HG02885 (cell line): Measurements from ENCODE around the gene ANP32B.
A peak's percentile ranks its signal among the peaks of the same experiment; 100 is the strongest.
"Not testable (repeated sequence)": the region's sequence is repeated elsewhere in the genome, so short reads cannot be mapped to it uniquely, and the experiment has no call there.

Experiments
- ATAC-seq: cut with Tn5 transposase; IDR thresholded peaks from one replicate; pipeline ENCODE4 v1.9.1; 2021; ENCODE audit warnings: mild to moderate bottlenecking; ENCODE audit not compliant: unreplicated experiment, poor library complexity

ANP32B gene

DNA sequence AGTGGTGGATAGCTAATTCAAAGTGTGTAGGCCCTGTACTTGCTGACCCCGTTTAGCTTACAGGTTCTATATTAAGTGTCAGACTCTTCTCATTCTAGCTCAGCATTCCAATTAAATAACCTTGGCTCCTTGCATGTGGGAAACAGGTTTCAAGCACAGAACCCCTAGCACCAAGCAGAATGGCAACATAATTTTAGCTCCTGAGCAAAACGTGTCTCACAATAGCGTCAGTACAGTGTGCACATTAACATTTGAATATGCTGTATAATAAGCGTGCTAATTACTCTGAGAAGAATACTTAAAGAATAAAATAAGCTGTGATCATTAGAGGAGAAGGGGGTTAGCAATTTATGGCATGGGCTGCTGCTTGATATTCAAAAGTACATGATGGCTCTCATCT, 21.0 kb upstream of the ANP32B start:
- ATAC-seq = no peak

DNA sequence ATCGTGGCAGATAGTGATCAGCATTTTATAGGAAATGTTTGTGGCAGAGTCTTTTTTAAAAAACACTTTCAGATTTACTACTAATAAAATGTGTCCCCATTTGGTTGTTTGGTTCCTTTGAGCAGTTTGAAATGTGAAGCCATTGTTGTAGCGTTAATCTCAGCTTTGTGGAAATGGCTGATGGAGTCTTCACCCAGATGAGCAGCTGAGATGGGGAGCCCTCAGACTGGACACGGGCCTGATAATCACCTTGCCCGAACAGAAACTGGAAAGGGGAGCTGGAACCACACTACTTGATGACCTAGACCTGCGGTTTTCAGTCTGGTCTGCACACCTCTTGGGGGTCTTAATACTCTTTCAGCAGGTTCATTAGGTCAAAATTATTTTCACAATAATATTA, 20.6 kb upstream of the ANP32B start:
- no peak for ATAC-seq

DNA sequence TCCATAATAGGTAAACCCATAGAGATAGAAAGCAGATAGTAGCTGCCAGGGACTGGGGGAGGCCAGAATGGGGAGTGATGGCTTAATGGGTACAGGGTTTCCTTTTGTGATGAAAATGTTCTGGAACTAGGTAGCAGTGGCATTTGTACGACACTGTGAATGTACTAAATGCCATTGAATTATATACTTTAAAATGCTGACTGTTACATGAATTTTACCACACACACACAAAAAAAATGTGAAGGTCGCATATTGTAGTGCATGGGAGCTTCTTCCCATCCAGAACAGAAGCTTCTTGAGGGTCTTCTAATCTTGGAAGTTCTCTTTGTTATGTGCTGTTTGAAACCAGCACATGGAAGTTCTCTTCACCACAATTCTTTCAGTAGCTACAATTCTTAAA, 19.9 kb upstream of the ANP32B start:
- ATAC-seq = no peak

DNA sequence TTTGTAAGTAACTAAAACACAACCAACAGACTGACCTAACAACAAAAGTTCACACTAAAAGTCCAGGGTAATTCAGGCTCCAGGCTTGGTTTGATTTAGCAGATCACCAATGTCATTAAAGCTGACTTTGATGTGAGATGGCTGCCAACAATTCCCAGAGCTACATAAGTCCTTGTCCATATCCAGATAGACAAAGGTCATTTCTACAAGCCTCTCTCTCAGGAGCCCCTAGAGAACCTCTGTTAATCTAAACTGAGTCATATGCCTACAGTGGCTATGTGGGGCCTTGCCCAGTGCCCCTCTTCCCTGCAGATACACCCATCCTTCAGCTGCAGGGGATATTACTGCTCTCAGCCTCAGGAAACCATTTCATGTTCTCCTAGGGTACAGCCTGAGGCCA, 18.2 kb upstream of the ANP32B start:
- no peak for ATAC-seq

DNA sequence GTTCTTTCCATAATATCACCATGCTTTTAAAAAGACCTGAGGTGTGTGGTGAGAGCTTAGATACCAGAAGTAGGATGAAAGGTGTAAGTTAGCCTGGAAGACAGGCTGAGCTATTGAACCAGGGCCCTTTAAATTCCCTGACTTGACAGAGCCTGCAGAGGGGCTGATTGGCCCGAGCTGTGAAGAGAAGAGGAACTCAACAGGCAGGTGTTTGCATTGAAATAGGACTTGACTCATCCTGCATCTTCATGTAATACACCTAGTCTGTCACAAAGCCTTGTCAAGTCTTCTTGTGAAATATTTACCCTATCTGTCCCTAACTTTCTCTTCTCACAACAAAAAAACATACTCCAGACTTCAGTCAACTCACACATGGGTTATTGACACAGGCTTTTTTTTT, 16.6 kb upstream of the ANP32B start:
- ATAC-seq = no peak

DNA sequence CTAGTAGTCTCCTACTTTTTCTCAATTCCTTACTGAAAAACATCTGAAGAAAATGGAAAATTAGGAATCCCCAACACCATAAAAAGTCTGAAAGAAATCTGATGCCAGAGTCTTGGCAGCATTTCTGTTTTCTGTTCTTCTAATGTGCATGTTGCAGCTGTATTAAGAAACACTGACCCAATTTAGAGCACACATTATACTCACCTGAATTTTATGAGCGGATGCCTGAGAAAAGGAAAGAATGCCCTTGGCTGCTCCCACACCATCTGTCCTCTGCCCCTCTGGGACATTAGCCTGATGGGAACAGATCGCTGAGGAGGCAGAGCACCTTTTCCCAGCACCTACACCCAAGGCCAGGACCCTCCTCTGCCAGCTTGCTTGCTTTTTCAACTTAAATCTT, 14.1 kb upstream of the ANP32B start:
- ATAC-seq = no peak

DNA sequence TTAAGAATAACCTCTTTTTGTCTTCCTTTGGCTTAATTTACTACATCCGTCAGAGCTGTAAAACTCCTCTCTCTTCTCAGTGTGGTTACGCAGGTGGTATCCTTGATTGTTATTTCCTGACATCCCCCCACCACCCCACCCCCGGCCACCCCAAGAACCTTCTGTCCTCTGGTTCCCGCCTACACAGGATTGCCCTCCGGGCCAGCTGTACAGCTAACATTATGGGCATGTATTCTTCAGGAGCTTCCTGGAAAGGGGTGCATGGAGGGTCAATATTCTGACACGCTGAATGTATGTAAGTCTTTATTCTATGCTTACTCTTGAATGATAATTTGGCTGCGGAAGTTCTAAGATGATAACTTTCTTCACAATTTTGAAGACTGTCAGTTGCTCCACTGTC, 13.0 kb upstream of the ANP32B start:
- ATAC-seq = no peak

DNA sequence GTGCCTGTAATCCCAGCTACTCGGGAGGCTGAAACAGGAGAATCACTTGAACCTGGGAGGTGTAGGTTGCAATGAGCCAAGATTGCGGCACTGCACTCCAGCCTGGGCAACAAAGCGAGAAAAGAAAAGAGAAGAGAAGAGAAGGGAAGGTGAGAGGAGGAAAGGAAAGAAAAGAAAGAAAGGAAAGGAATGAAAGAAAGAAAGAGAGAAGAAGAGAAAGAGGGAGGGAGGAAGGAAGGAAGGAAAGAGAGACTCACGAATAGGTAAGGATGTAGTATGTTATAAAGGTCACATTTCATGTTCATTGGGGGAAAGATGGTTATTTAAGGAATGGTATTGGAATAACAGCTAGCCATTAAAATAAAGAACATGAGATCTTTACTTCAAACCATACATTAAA, 10.4 kb upstream of the ANP32B start:
- ATAC-seq = no peak

DNA sequence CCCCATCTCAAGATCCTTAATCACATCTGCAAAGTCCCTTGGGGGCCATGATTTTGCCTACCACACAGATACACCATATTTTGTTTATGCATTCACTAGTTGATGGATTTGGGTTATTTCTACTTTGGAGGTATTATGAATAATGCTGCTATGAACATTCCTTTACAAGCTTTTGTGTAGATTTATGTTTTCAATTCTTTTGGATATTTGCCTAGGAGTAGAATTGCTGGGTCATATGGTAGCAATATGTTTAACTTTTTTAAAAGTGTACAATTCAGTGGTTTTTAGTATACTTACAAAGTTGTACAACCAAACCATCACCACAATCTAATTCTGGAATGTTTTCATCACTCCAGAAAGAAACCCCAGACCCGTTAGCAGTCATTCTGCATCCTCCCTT, 7.8 kb upstream of the ANP32B start:
- no peak for ATAC-seq

DNA sequence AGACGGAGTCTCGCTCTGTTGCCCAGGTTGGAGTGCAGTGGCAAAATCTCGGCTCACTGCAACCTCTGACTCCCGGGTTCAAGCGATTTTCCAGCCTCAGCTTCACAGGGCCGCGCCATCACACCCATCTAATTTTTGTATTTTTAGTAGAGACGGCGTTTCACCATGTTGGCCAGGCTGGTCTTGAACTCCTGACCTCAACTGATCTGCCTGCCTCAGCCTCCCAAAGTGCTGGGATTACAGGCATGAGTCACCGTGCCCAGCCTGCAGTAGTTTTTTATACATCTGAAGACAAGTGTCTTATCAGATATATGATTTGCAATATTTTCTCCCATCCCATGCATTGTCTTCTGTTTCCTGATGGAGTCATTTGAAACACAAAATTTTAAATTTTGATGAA, 6.5 kb upstream of the ANP32B start:
- ATAC-seq = not testable (repeated sequence)

DNA sequence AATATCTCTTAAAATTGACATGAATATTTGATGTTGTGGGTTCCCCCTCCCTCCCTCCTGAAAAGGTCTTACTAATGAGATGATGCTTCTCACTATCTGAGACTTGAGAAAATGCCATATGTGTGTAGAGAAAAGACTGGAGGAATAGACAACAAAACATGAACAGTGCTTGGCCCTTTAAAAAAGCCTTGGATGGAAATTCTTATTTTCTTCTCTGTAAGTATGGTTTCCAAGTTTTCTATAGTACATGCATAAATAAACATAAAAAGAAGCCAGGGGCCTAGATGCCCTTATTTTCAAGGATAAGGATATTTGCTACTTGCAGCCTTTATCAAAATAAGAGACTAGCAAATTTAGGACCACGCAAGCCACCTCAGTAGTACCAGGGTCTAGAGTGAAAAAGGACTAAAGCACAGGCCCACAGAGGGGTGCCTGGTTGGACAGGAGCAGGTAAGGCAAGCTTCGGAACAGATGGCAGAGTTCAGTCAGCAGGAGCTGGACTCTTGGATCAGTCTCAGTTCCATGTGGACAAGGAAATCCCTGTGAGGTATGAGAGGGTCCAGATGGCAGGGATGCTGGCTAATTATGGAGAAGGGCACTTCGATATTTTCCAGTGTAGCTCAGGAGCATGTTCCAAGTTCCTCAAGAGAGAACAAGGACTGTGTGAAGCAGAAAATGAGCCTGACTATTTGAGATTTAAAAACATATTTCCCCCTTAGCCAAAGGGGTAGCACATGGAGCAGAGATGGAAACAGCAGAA, 4.6 kb upstream of the ANP32B start:
- ATAC-seq = no peak

DNA sequence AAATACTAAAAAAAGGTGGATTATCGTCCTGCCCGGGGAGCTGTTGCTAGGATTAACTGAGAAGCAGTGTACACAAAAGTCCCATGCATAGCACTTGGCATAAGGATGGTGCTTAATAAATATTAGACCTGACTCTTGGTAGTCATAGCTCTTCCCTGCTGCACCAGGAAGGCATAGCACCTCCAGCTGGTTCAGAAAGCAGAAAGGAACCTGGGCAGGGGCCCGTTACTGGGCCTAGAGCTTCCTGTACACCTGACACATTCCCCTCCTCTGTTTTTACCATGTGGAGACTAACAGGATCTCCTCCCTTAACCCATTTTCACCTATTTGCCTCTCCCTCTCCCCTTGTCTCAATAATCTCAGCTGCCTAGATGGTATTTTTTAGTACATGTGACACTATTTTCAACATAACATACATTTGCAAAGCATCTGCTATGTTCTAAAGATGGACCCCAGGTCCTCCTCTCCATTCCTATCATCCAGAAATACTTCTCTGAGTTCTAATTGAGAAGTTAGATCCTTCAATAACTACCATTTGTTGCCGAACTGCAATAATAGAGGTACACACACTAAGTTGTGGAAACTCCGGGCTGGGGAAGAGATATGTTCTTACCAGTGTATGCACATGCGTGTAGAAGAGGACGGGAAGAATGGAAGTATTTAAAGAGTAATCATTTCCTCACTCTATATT, 3.2 kb upstream of the ANP32B start:
- ATAC-seq = no peak

DNA sequence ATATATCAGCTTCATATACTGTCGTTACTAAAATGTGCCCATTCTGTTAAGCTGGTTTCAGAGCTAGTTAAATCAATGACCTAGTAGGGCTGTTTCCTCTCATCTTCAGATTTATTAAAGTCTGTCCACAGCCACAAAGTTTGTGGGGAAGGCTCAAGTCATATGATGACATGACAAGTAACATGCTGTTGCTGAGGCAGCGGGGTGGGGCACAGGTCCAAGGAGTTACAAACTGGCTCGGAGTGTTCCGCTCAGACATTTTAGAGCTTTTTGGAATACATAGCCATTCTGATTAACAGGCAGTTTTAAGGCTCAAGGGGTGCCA, 2.7 kb upstream of the ANP32B start:
- no peak for ATAC-seq

DNA sequence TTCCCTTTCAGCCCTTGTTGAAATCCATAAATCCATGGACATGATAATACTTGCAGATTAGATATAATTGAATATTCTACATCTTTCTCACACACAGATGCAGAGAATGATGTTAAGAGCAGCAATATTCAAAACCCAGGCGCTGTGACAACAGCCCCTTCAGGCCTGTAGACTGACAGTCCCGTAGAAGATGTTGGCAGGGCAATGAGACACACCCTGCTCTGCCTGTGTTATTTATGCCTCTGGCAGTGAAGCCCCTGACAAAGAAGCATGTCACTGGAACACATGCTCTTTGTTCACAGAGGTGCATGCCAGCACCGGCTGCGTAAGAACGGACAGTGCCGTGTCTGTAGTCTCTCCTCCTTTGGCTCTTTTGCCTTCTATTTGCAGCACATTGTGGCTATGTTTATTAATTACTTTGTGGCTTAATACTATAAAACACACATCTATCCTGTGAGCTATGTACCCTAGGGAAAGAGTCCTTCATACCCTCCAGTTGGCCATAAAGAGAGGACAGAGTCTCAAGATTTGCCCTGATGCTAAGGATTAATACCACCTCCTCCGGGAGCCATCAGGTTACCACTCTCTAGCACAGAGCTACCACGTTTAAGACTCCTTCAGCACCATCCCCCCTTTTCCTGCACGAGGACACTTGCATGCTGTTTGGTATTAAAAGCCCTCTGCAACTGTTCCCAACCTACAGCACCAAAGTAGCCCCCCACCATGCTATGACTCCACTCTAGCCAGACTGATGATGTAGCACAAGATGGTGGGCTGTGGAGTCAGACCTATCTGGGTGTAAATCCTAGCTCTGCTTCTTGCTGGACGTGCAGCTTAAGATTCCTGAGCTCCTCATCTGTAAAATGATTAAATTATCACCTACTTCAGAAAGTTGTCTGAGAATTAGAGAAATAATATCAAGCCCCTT, 2.0 kb upstream of the ANP32B start:
- no peak for ATAC-seq

DNA sequence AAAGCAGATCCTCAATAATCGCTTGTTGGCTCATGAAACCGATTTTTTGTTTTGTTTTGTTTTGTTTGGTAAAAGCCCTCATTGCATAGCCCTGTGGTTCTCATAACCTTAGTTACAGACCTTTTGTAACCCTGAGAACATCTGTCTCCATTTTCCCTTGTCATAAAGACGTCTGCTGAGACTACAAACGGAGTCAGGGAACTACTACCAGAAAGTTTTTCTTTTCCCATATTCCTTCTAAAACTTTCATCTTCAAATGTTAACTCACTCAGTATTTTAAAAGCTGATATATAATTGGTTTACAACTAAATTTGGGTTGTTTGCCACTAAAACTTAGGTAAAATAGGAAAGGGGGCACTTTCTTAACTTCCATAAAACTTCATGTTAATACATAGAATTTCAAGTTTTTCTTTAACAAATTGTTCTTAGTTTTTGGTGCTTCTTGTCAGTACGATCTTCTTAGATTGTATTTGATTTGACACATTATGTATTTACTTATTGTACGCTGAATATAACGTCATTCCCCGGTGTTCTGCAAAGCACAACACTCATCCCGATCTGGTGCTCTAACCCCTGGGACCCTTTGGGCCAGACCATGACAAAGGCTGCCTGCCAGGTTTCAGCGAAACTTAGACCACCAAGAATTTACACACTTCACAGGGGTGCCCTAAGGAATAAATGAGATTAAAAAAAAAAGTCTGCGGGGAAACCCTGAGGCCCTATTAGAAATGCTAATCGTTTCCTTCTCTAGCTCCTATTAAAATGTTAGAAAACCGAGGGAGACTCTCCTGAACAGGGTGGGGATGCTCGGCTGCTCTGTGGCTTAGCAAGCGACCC, 1.1 kb upstream of the ANP32B start:
- no peak for ATAC-seq

DNA sequence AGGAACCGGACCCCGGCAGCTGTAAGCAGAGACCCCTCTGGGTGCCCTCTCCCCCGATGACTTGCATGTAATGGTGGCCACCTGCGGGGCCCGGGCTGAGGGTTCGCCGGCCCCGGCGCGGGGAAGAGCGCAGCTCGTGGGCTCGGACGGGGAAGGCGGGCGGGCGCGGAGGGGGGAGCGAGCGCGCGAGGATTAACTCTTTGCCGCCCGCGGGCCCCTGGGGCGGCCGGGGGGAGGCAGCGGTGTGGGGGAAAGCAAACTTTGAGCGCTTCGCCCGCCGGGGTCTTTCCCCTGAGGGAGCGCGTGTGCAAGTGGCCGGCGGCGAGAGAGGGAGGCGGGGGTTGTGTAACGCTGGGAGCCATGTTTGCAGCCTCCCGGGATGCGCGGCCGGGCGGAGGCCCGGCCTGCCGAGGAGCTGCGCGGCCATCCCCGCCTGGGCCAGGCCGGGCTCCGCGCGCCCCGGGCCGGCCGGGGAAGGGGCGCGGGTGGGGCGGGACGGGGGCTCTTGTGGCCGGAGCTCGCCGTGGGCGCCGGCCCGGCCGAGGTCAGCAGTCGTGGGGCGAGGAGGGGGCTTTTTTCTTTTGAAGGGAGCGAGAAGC, 547 bp downstream of the ANP32B start:
- peak; percentile 7 for ATAC-seq

DNA sequence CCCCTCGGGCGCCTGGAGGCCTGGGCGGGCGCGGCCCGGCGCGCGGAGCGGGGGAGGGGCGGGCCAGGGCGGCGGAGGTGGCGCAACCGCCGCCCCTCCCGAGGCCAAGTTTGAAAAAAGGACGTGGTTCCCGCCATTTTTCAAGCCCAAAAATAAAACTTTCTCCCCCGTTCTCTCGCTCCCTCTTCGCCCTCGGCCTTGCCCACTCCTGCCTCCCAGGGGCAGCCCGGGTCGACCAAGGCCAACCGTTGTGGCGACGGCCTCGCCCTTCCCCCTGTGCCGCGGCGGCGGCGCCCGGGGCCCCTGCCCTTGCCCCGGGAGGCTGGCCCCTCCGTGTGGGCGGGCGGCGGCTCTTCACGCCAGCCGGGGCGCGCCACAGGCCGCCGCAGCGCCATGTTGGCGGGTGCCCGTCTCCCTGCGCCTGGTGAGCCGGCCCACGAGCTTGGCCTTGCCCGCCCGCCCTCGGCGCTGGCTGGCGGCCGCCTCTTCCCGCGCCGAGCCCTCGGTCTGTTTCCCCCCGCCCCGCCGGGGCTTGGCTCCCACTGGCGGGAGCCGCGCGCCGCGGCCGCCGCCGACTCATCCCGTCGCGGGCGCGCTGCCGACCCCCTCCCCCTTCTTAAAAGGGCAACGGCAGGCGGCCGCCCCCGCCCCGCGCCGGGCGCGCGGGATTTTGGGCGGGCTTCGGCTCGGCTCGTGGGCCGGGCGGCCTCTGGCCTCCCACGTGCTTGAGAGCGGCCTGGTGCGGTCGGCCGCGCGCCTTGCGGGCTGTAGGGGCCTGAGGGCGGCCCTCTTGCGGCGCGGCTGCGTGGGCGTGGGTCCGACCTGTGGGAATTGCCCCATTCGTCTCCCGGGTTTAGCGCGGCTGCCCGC, 1.3 kb downstream of the ANP32B start:
- peak; percentile 36 for ATAC-seq

DNA sequence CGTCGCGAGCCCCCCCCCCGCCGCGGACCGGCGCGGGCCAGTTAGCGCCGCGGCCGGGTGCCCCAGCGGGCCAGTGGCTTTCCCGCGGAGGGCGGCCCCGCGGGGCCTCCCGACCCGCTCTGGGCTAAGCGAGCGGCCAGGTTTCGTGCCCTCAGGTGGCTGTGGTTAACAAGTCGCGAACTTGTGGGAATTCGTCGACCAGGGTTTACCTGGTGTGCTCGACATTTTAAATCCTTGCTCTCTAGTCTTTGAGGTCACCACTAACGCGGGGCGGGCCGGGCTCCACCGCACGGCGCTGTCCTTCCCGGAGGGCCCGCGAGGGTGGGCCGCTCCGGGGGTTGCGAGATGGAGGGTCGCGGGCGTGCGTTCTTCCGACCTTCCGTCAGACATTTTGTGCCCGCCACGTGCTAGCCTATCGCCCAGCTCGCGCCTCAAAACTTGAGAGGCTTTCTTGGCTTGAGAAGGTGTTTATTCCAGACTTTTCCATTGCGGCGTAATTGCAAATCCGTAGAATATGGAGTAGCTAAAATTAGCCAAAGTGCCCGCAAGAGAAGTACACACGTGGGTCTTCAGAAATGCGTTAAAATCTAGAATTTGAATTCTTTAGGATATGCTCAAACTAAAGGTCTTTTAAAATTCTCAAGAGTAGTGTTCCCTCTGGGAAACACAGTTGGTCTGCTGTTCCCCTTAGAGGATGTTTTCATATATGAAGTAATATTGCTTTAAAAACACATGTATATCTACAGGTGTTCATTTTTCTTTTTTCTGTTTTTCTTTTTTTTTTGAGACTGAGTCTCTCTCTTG, 2.1 kb downstream of the ANP32B start:
- no peak for ATAC-seq
